CD4-positive, CD25-positive, alpha-beta regulatory T cell (primary cell): ENCODE results near the gene IQGAP3. TPM values are rescaled to one million over a fixed set of nuclear protein-coding genes. Genes with fewer than 3 reads are reported as not detected.

Experiments
- ATAC-seq, 2 donors: fragments of 150-1000 bp; cut with Tn5 transposase; one replicate each; pipeline ENCODE4 v1.10.0; 2021; ENCODE audit warnings: low read depth in 2 of 2, moderate number of reproducible peaks in 2 of 2, moderate library complexity in 1 of 2
- DNase-seq, 3 donors: peaks; one replicate each; pipeline versions ENCODE4 v3.0.0 to v3.0.0-alpha.2; 2012 to 2022; ENCODE audit warnings: mixed read lengths in 1 of 3
- H3K27ac ChIP-seq: one replicate; pipeline ENCODE4 v1.7.0; 2013; ENCODE audit warnings: mild to moderate bottlenecking, low read length; ENCODE audit not compliant: insufficient read depth, poor library complexity, severe bottlenecking
- H3K27me3 ChIP-seq: one replicate; pipeline ENCODE4 v1.7.0; 2013; ENCODE audit warnings: low read length; ENCODE audit not compliant: control insufficient read depth, insufficient read depth
- H3K36me3 ChIP-seq: one replicate; pipeline ENCODE4 v1.7.0; 2013; ENCODE audit warnings: mild to moderate bottlenecking, low read length, moderate library complexity; ENCODE audit not compliant: control insufficient read depth, insufficient read depth
- H3K4me1 ChIP-seq: 2 replicates; pipeline ENCODE4 v1.7.0; 2013; ENCODE audit warnings: mild to moderate bottlenecking, low read length; ENCODE audit not compliant: insufficient read depth, control insufficient read depth, poor library complexity, severe bottlenecking
- H3K4me3 ChIP-seq: one replicate; pipeline ENCODE4 v1.7.0; 2013; ENCODE audit warnings: low read depth, mild to moderate bottlenecking, low read length, moderate library complexity
- H3K9me3 ChIP-seq, 2 experiments: 1 replicate in 1 of 2; 2 replicates in 1 of 2; pipeline ENCODE4 v1.7.0; 2013; ENCODE audit warnings: low read length in 2 of 2, mild to moderate bottlenecking in 1 of 2, moderate library complexity in 1 of 2; ENCODE audit not compliant: control insufficient read depth in 2 of 2
- H3K27ac Mint-ChIP-seq, 3 donors: one replicate each; pipeline ENCODE4 v1.8.0; 2020 to 2022; ENCODE audit warnings: mild to moderate bottlenecking in 3 of 3, mixed read lengths in 3 of 3, moderate library complexity in 2 of 3
- H3K27me3 Mint-ChIP-seq: one replicate; pipeline ENCODE4 v1.8.0; 2022; ENCODE audit warnings: mild to moderate bottlenecking, mixed read lengths
- H3K36me3 Mint-ChIP-seq: one replicate; pipeline ENCODE4 v1.8.0; 2020; ENCODE audit warnings: mixed read lengths
- H3K4me1 Mint-ChIP-seq, 4 donors: one replicate each; pipeline ENCODE4 v1.8.0; 2020 to 2022; ENCODE audit warnings: mixed read lengths in 4 of 4, mild to moderate bottlenecking in 1 of 4
- H3K4me3 Mint-ChIP-seq, 4 donors: one replicate each; pipeline ENCODE4 v1.8.0; 2020 to 2022; ENCODE audit warnings: mild to moderate bottlenecking in 4 of 4, mixed read lengths in 4 of 4, moderate library complexity in 3 of 4
- H3K9me3 Mint-ChIP-seq, 7 donors: one replicate each; pipeline ENCODE4 v1.8.0; 2020 to 2022; ENCODE audit warnings: mixed read lengths in 7 of 7, mild to moderate bottlenecking in 3 of 7, moderate library complexity in 2 of 7
- polyA plus RNA-seq, 4 donors: library from polyadenylated mRNA; unstranded; fragments of 300-500 nt; fragmentation: Illumina TruSeq; gene quantifications; one replicate each; pipeline ENCODE4 v1.2.3, GENCODE V29; 2021
- total RNA-seq: library from RNA; stranded (reverse); gene quantifications from one replicate; pipeline ENCODE4 v1.2.3, GENCODE V29; 2022

IQGAP3 gene
- total and polyA plus RNA-seq, 5 donors from 2014 or later = 0.05 to 0.98 (median 0.10) TPM

DNA sequence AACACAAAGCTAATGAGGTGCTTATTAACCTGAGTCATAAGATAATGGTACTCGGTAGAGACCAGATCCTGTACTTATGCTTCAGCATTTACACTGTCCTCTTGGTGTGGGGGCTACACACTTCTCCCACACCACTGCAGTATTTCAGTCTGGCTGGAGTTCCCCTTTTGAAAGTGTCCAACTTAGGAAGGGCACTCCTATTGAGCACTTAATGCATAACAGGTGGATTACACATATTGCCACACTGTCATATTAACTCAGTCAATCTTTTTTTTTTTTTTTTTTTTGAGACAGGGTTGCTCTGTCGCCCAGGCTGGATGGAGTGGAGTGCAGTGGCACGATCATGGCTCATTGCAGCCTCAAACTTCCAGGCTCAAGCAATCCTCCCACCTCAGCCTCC, 27.4 kb upstream of the IQGAP3 start:
- H3K4me1 Mint-ChIP-seq = peaks cover 4 to 47% (median 35%) of the 10 kb centered on the region in 4 donors
- Histone ChIP-seq H3K27me3 (no peaks in the 10 kb centered on the region), H3K4me1 (peaks cover 28% of the 10 kb centered on the region), H3K36me3 (peaks cover 37% of the 10 kb centered on the region), H3K27ac (peak overlapping the region; percentile 24), H3K4me3 (no peak overlapping the region), H3K9me3 (no peaks in the 10 kb centered on the region)
- peak overlapping the region; percentile 84 to 100 (median 92) for H3K4me3 Mint-ChIP-seq
- DNase-seq (peak in 2 of 3 donors; percentile 21 to 51), ATAC-seq (peak in 1 of 2 donors; percentile 47)
- H3K27me3 Mint-ChIP-seq = no peaks in the 10 kb centered on the region
- H3K9me3 Mint-ChIP-seq = no peaks in the 10 kb centered on the region
- peak overlapping the region in 1 of 3 donors; percentile 93 for H3K27ac Mint-ChIP-seq
- peaks cover 24% of the 10 kb centered on the region for H3K36me3 Mint-ChIP-seq

DNA sequence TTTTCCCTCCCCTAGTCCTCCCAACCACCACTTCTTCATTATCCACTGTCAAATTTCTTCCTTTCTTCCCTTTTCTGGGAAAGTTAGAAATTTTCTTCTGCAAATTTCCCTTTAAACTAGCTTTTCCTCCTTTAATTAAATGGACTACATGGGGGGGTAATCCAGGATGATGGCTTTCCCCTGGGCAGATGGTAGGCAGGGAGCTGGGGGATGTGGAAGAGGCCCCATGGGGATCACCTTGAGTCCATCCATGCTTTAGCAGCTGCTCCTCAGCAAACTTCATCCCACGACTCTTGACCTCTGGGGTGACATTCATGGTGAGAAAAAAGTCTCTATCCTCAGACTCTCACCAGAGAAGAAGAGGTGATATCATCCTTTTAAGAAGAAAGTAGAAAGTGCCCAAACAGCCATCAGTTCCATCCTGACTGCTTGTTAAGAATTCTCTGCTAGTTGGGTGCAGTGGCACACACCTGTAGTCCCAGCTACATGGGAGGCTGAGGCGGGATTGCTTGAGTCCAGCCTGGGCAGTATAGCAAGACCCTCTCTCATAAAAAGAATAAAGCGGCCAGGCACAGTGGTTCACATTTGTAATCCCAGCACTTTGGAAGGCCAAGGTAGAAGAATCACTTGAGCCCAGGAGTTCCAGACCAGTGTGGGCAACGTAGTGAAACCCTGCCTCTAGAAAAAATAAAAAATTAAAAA, 26.5 kb upstream of the IQGAP3 start:
- H3K4me1 Mint-ChIP-seq = peaks cover 4 to 47% (median 35%) of the 10 kb centered on the region in 4 donors
- peaks cover 25% of the 10 kb centered on the region for H3K36me3 Mint-ChIP-seq
- peak overlapping the region in 3 of 4 donors; percentile 26 to 84 (median 68) for H3K4me3 Mint-ChIP-seq

DNA sequence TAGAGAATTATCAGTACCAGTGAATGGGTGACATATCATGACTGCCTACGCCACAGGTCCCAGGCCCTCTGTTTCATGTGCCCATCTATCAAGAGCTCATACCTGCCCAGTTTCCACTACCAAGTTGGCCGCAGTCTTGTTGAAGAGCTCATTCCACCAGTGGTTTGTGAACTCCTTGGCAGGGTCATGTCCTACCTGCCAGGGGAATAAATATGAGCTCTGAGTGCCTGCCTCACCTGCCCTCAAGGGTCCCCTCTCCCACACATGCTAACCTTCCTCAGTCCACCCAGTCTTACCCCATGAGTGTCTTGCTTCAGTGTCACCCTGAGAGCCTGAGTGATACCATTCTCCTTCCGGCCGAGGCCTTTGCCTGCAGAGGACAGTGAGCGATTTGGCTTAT, 25.8 kb upstream of the IQGAP3 start:
- Histone ChIP-seq H3K36me3 (peaks cover 51% of the 10 kb centered on the region), H3K4me3 (no peak overlapping the region), H3K9me3 (no peaks in the 10 kb centered on the region), H3K27me3 (no peaks in the 10 kb centered on the region), H3K27ac (no peak overlapping the region), H3K4me1 (peaks cover 27% of the 10 kb centered on the region)
- peak overlapping the region in 3 of 4 donors; percentile 26 to 84 (median 35) for H3K4me3 Mint-ChIP-seq
- ATAC-seq (no peak), DNase-seq (no peak)
- H3K4me1 Mint-ChIP-seq = peaks cover 4 to 49% (median 35%) of the 10 kb centered on the region in 4 donors
- no peaks in the 10 kb centered on the region for H3K9me3 Mint-ChIP-seq
- H3K36me3 Mint-ChIP-seq = peaks cover 25% of the 10 kb centered on the region
- H3K27ac Mint-ChIP-seq = peak overlapping the region in 2 of 3 donors; percentile 80 to 81
- no peaks in the 10 kb centered on the region for H3K27me3 Mint-ChIP-seq

More for the DNA sequence above, 26.5 kb upstream of the IQGAP3 start:
- Histone ChIP-seq H3K4me1 (peaks cover 28% of the 10 kb centered on the region), H3K36me3 (peaks cover 47% of the 10 kb centered on the region), H3K4me3 (no peak overlapping the region), H3K27me3 (no peaks in the 10 kb centered on the region), H3K27ac (no peak overlapping the region), H3K9me3 (no peaks in the 10 kb centered on the region)
- Mint-ChIP-seq H3K9me3 (no peaks in the 10 kb centered on the region), H3K27ac (peak overlapping the region in 2 of 3 donors; percentile 80 to 81), H3K27me3 (no peaks in the 10 kb centered on the region)
- ATAC-seq (no peak), DNase-seq (no peak)

DNA sequence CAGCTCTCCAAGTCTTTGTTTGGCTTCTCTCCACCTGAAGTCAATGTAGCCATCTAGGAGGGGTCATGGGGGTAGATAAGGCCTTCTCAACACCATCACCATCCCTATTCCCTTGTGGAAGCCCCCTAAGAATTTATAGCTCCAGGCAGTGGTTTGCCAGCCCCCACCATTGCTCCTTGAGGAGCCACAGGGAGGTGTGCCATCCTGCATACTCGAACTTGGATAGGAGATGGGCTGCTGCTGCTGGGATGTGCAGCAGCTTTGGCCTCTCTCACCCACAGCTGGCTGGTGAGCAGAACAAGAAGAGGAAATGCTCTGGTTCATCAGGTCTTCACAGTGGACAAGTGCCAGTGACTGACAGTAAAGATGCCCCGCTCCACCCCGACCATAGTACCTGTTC, 24.1 kb upstream of the IQGAP3 start:
- Mint-ChIP-seq H3K4me1 (peaks cover 0 to 45% (median 25%) of the 10 kb centered on the region in 4 donors), H3K9me3 (no peaks in the 10 kb centered on the region), H3K36me3 (peaks cover 25% of the 10 kb centered on the region), H3K27ac (peak overlapping the region in 1 of 3 donors; percentile 89), H3K27me3 (no peaks in the 10 kb centered on the region), H3K4me3 (peak overlapping the region in 2 of 4 donors; percentile 13 to 84)
- no peak for ATAC-seq
- DNase-seq = no peak
- H3K4me1 ChIP-seq = peaks cover 23% of the 10 kb centered on the region
- no peaks in the 10 kb centered on the region for H3K27me3 ChIP-seq
- H3K9me3 ChIP-seq = no peaks in the 10 kb centered on the region
- no peak overlapping the region for H3K27ac ChIP-seq
- H3K36me3 ChIP-seq = peaks cover 51% of the 10 kb centered on the region
- H3K4me3 ChIP-seq = no peak overlapping the region

DNA sequence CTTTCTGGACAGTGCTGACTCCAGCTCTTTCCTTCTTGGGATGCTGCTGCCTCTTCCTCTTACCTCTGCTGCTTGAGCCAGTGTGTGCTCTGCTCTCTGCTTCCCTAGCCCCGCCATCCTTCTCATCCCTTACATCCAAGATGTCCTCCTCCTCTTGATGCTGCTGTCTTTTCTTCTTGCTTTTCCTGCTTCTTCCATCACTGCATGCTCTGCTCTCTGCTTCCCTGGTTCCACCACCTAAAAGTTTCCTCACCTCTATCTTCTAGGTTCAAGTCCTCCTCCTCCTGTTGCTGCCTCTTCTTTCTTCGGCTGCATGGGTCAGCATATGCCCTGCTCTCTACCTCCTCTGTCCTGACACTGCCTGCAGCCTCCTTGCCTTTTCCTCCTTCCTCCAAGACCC, 22.7 kb upstream of the IQGAP3 start:
- Mint-ChIP-seq H3K27me3 (no peaks in the 10 kb centered on the region), H3K27ac (peak overlapping the region in 2 of 3 donors; percentile 9 to 61), H3K4me1 (peaks cover 0 to 41% (median 24%) of the 10 kb centered on the region in 4 donors), H3K9me3 (no peaks in the 10 kb centered on the region), H3K4me3 (peak overlapping the region in 2 of 4 donors; percentile 78 to 82), H3K36me3 (peaks cover 25% of the 10 kb centered on the region)
- Histone ChIP-seq H3K4me1 (peaks cover 16% of the 10 kb centered on the region), H3K27me3 (no peaks in the 10 kb centered on the region), H3K36me3 (peaks cover 51% of the 10 kb centered on the region), H3K27ac (no peak overlapping the region), H3K9me3 (no peaks in the 10 kb centered on the region), H3K4me3 (no peak overlapping the region)
- ATAC-seq (no peak), DNase-seq (no peak)

DNA sequence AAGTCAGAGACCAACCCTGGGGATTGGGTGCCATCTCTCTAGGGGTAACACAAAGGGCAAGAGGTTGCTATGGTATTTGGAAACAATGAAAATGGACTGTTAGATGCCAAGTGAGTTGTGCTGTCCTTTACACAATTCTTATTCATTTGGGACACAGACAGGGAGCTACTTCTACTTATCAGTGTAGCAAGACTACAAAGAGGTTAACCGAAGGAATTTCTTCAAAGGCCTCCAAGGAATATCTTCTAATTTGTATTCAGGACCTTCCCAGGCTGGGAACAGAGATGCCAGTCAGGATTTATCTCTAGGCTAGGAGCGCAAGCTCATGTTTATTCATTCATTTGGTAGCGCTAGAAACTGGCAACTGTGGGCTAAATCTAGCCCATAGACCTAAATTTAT, 21.8 kb upstream of the IQGAP3 start:
- H3K9me3 Mint-ChIP-seq = no peaks in the 10 kb centered on the region
- DNase-seq (no peak), ATAC-seq (no peak)
- peak overlapping the region in 2 of 3 donors; percentile 32 to 65 for H3K27ac Mint-ChIP-seq
- Histone ChIP-seq H3K27me3 (no peaks in the 10 kb centered on the region), H3K4me3 (no peak overlapping the region), H3K4me1 (peaks cover 16% of the 10 kb centered on the region), H3K36me3 (peaks cover 51% of the 10 kb centered on the region), H3K27ac (no peak overlapping the region), H3K9me3 (no peaks in the 10 kb centered on the region)
- peaks cover 0 to 34% (median 19%) of the 10 kb centered on the region in 4 donors for H3K4me1 Mint-ChIP-seq
- peaks cover 25% of the 10 kb centered on the region for H3K36me3 Mint-ChIP-seq
- no peaks in the 10 kb centered on the region for H3K27me3 Mint-ChIP-seq
- peak overlapping the region in 2 of 4 donors; percentile 55 to 78 for H3K4me3 Mint-ChIP-seq

DNA sequence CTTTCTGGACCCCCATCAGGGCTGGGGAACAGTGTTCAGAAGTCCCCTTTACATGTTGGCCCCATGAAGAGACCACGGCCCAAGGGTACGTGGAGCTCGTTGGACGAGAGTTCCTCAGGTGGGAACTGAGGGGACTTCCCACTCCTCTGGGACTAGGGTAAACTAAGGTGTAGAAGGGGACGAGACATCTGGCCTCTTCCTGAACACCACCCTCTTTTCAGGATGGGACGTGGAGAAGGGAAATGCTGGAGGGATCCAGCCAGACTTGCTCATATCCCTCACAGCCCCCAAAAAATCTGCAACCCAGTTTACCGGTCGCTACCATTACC, 21.3 kb upstream of the IQGAP3 start:
- Histone ChIP-seq H3K4me1 (peaks cover 16% of the 10 kb centered on the region), H3K9me3 (no peaks in the 10 kb centered on the region), H3K27ac (no peak overlapping the region), H3K36me3 (peaks cover 48% of the 10 kb centered on the region), H3K4me3 (no peak overlapping the region), H3K27me3 (no peaks in the 10 kb centered on the region)
- Mint-ChIP-seq H3K27me3 (no peaks in the 10 kb centered on the region), H3K27ac (peak overlapping the region in 1 of 3 donors; percentile 65), H3K9me3 (no peaks in the 10 kb centered on the region), H3K4me3 (peak overlapping the region in 1 of 4 donors; percentile 78), H3K36me3 (peaks cover 25% of the 10 kb centered on the region), H3K4me1 (peaks cover 0 to 34% (median 19%) of the 10 kb centered on the region in 4 donors)
- no peak for DNase-seq
- no peak for ATAC-seq
